DOHH2 (cell line): Measurements from ENCODE around the gene THRB.

Experiments used
- EZH2phosphoT487 ChIP-seq: fragments of 200-600 bp; sonication (generic); IDR thresholded peaks from 2 replicates; pipeline ENCODE4 v1.6.1; 2017; ENCODE audit warnings: borderline replicate concordance, mild to moderate bottlenecking, antibody characterized with exemption, low read length, moderate library complexity, mixed read lengths
- TF ChIP-seq, protein P1 (sequence below): fragments of 200-600 bp; sonication (generic); IDR thresholded peaks from one replicate; pipeline ENCODE4 v1.5.1; 2014; ENCODE audit warnings: antibody characterized with exemption, mild to moderate bottlenecking, low read depth, low read length; ENCODE audit not compliant: poor library complexity, severe bottlenecking

DNA sequence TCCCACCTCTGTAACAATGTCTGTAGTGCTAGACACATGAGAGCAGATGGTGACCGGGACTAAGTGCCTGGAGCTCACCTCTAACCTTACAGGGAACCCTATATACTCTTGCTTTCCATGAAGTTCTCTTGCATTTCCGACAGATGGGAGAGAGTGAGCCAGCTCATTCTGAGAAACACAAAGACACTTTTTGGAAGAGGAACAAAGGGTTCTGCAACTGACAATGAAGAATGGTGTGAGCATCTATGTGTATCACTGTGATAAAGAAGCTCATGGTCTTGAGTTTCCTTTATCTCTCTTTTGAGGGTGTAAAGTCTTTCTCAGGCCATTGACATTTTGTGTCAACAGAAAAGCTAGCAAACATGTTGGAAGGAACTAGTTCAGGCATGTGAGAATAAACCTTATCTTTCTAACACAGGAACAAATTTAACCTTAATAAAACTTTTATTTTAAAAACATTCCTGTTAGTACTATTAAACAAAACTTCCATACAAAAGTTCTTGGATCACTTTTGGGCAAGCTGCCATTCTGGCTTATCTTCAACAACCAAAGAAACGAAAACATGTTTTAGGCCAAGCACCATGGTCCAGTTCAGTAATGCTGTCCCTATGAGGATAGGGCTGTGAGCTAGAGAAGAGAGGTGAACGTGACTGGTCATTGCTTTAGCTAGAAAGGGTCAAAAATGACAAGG lies 142.7 kb downstream of the THRB start:
- TF ChIP-seq, protein P1, sequence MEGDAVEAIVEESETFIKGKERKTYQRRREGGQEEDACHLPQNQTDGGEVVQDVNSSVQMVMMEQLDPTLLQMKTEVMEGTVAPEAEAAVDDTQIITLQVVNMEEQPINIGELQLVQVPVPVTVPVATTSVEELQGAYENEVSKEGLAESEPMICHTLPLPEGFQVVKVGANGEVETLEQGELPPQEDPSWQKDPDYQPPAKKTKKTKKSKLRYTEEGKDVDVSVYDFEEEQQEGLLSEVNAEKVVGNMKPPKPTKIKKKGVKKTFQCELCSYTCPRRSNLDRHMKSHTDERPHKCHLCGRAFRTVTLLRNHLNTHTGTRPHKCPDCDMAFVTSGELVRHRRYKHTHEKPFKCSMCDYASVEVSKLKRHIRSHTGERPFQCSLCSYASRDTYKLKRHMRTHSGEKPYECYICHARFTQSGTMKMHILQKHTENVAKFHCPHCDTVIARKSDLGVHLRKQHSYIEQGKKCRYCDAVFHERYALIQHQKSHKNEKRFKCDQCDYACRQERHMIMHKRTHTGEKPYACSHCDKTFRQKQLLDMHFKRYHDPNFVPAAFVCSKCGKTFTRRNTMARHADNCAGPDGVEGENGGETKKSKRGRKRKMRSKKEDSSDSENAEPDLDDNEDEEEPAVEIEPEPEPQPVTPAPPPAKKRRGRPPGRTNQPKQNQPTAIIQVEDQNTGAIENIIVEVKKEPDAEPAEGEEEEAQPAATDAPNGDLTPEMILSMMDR: no peak
- no peak for TF ChIP-seq EZH2phosphoT487
